Measurements from ENCODE around the gene FOCAD.

Gene FOCAD

GRCh38 chr9:21001581-21001980 lies 317.5 kb downstream of the FOCAD start:
- Histone ChIP-seq H3F3A (ENCODE audit: insufficient read depth, low read length) (peaks cover 14% of the 10 kb centered on the region), H3K79me2 (ENCODE audit: insufficient read depth, low read length) (no peaks in the 10 kb centered on the region), H3K9ac (ENCODE audit: low read length) (no peak overlapping the region), H3K4me3 (ENCODE audit: low read depth, low read length, poor library complexity, severe bottlenecking) (no peak overlapping the region), H3K4me1 (ENCODE audit: insufficient read depth, low read length, severe bottlenecking) (peaks cover 40% of the 10 kb centered on the region), H3K36me3 (ENCODE audit: insufficient read depth, low read length) (peaks cover 56% of the 10 kb centered on the region), H2AFZ (ENCODE audit: low read length) (no peak overlapping the region), H3K27ac (ENCODE audit: low read depth, low read length, poor library complexity, severe bottlenecking) (peak overlapping the region; percentile 76), H3K9me2 (ENCODE audit: low read depth, low read length) (no peaks in the 10 kb centered on the region), H4K20me1 (ENCODE audit: insufficient read depth, low read length) (no peaks in the 10 kb centered on the region), H3K27me3 (ENCODE audit: insufficient read depth, low read length) (no peaks in the 10 kb centered on the region), H3K9me3 (ENCODE audit: low read length) (peaks cover 5% of the 10 kb centered on the region; the same call in 1 of the 2 replicates), H3K4me2 (ENCODE audit: low read length) (peak overlapping the region; percentile 8; the same call in 1 of the 2 replicates)
- TF ChIP-seq EZH2 (IDR thresholded peaks at IDR 0.05; ENCODE audit: borderline replicate concordance, low read length), result no peak

GRCh38 chr9:21002040-21002439 lies 318.0 kb downstream of the FOCAD start:
- Histone ChIP-seq H3K4me3 (ENCODE audit: low read depth, low read length, poor library complexity, severe bottlenecking) (no peak overlapping the region), H3K36me3 (ENCODE audit: insufficient read depth, low read length) (peaks cover 60% of the 10 kb centered on the region), H3F3A (ENCODE audit: insufficient read depth, low read length) (peaks cover 10% of the 10 kb centered on the region), H3K9me2 (ENCODE audit: low read depth, low read length) (no peaks in the 10 kb centered on the region), H3K4me2 (ENCODE audit: low read length) (peak overlapping the region; percentile 8; the same call in 1 of the 2 replicates), H3K9ac (ENCODE audit: low read length) (no peak overlapping the region), H3K79me2 (ENCODE audit: insufficient read depth, low read length) (no peaks in the 10 kb centered on the region), H2AFZ (ENCODE audit: low read length) (no peak overlapping the region), H3K27me3 (ENCODE audit: insufficient read depth, low read length) (no peaks in the 10 kb centered on the region), H3K27ac (ENCODE audit: low read depth, low read length, poor library complexity, severe bottlenecking) (peak overlapping the region; percentile 76), H3K9me3 (ENCODE audit: low read length) (peaks cover 5% of the 10 kb centered on the region; the same call in 1 of the 2 replicates), H4K20me1 (ENCODE audit: insufficient read depth, low read length) (no peaks in the 10 kb centered on the region), H3K4me1 (ENCODE audit: insufficient read depth, low read length, severe bottlenecking) (peaks cover 36% of the 10 kb centered on the region)
- TF ChIP-seq CTCF (IDR thresholded peaks at IDR 0.05; ENCODE audit: low read length) (no peak), EZH2 (IDR thresholded peaks at IDR 0.05; ENCODE audit: borderline replicate concordance, low read length) (no peak)

GRCh38 chr9:21015129-21015815 lies 331.2 kb downstream of the FOCAD start:
- Histone ChIP-seq H3K4me2 (ENCODE audit: low read length) (no peak overlapping the region), H3K27me3 (ENCODE audit: insufficient read depth, low read length) (no peaks in the 10 kb centered on the region), H3K27ac (ENCODE audit: low read depth, low read length, poor library complexity, severe bottlenecking) (no peak overlapping the region), H2AFZ (ENCODE audit: low read length) (no peak overlapping the region), H3K79me2 (ENCODE audit: insufficient read depth, low read length) (peaks cover 13% of the 10 kb centered on the region; the same call in 1 of the 2 replicates), H3K9me3 (ENCODE audit: low read length) (no peaks in the 10 kb centered on the region), H3K4me3 (ENCODE audit: low read depth, low read length, poor library complexity, severe bottlenecking) (no peak overlapping the region), H3K9me2 (ENCODE audit: low read depth, low read length) (no peaks in the 10 kb centered on the region), H3K9ac (ENCODE audit: low read length) (no peak overlapping the region), H4K20me1 (ENCODE audit: insufficient read depth, low read length) (no peaks in the 10 kb centered on the region), H3K4me1 (ENCODE audit: insufficient read depth, low read length, severe bottlenecking) (peaks cover 23% of the 10 kb centered on the region), H3F3A (ENCODE audit: insufficient read depth, low read length) (no peaks in the 10 kb centered on the region), H3K36me3 (ENCODE audit: insufficient read depth, low read length) (peaks cover 74% of the 10 kb centered on the region)
- TF ChIP-seq CTCF (IDR thresholded peaks at IDR 0.05; ENCODE audit: low read length) (no peak), EZH2 (IDR thresholded peaks at IDR 0.05; ENCODE audit: borderline replicate concordance, low read length) (no peak)
